Measurements from ENCODE around the gene RDH13.
"Not testable (repeated sequence)": the region's sequence is repeated elsewhere in the genome, so short reads cannot be mapped to it uniquely, and the experiment has no call there.

DNA sequence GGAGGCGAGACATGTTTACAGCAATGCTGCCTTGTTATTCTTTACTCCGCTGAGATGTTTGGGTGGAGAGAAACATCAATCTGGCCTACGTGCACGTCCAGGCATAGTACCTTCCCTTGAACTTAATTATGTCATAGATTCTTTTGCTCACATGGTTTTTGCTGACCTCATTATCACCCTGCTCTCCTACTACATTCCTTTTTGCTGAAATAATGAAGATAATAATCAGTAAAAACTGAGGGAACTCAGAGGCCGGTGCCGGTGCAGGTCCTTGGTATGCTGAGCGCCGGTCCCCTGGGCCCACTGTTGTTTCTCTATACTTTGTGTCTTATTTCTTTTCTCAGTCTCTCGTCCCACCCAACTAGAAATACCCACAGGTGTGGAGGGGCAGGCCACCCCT, 2.7 kb downstream of the RDH13 start:
- not testable (repeated sequence) for TF ChIP-seq EZH2 (IDR thresholded peaks at IDR 0.05; ENCODE audit: low read length, unreplicated experiment); EZH2phosphoT487 (IDR thresholded peaks at IDR 0.05; ENCODE audit: borderline replicate concordance, low read length)
- TF ChIP-seq, protein P1, sequence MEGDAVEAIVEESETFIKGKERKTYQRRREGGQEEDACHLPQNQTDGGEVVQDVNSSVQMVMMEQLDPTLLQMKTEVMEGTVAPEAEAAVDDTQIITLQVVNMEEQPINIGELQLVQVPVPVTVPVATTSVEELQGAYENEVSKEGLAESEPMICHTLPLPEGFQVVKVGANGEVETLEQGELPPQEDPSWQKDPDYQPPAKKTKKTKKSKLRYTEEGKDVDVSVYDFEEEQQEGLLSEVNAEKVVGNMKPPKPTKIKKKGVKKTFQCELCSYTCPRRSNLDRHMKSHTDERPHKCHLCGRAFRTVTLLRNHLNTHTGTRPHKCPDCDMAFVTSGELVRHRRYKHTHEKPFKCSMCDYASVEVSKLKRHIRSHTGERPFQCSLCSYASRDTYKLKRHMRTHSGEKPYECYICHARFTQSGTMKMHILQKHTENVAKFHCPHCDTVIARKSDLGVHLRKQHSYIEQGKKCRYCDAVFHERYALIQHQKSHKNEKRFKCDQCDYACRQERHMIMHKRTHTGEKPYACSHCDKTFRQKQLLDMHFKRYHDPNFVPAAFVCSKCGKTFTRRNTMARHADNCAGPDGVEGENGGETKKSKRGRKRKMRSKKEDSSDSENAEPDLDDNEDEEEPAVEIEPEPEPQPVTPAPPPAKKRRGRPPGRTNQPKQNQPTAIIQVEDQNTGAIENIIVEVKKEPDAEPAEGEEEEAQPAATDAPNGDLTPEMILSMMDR (conservative IDR thresholded peaks at IDR 0.05; ENCODE audit: low read depth, low read length): not testable (repeated sequence)

Measured in PC-3 (cell line).